Measurements from ENCODE around the gene FZD4. TPM values are rescaled to one million over a fixed set of nuclear protein-coding genes. Genes with fewer than 3 reads are reported as not detected.

The FZD4 gene
- total RNA-seq, 5 donors from 2014 or later (not counting 1 experiment from before 2014, with no cell fraction given): 0.13 to 0.35 (median 0.20) TPM; not detected in 2

- Mint-ChIP-seq H3K36me3 (no peaks in the 10 kb centered on the region), H3K4me3 (peak overlapping the region in 2 of 3 donors; percentile 42 to 81), H3K27me3 (peaks cover 37 to 54% of the 10 kb centered on the region in 2 donors), H3K27ac (no peak overlapping the region), H3K9me3 (no peaks in the 10 kb centered on the region), H3K4me1 (peaks cover 15 to 17% (median 17%) of the 10 kb centered on the region in 3 donors)
- H3K4me1 ChIP-seq (ENCODE audit: control insufficient read depth in 1 of 2, extremely low read depth in 1 of 2, insufficient read depth in 2 of 2, low read length in 2 of 2): peaks cover 2 to 18% of the 10 kb centered on the region in 2 experiments
- ChIA-PET POLR2A (no interaction called here), CTCF (interaction anchor here in 1 of 2 donors (0.5 kb wide), 1 partner anchor 1595 kb away, joined by 3 read pairs; no protein-coding TSS in a partner anchor)
- H3K27ac ChIP-seq (ENCODE audit: low read length): no peak overlapping the region
- DNase-seq: no peak
- H3K9me3 ChIP-seq: no peaks in the 10 kb centered on the region
- no CpG with 5 or more reads among the region's 2 CpGs for WGBS (ENCODE audit: insufficient coverage)
- no peaks in the 10 kb centered on the region for H3K36me3 ChIP-seq (ENCODE audit: control insufficient read depth in 2 of 2, extremely low read depth in 1 of 2, insufficient read depth in 1 of 2, low read length in 1 of 2)
- no peak for ATAC-seq (replicated peaks in 1 of 4)
- H3K27me3 ChIP-seq (replicated peaks in 1 of 2; ENCODE audit: control insufficient read depth in 2 of 2, extremely low read depth in 1 of 2, insufficient read depth in 2 of 2, low read length in 1 of 2): peaks cover 2 to 25% of the 10 kb centered on the region in 2 experiments
- no peak overlapping the region for H3K4me3 ChIP-seq (ENCODE audit: control insufficient read depth in 1 of 2, extremely low read depth in 1 of 2, low read length in 1 of 2)
These were observed 1.7 kb upstream of the FZD4 start for GRCh38 chr11:86956905-86957195.

- Mint-ChIP-seq H3K27me3 (peaks cover 42 to 51% of the 10 kb centered on the region in 2 donors), H3K27ac (no peak overlapping the region), H3K36me3 (no peaks in the 10 kb centered on the region), H3K4me3 (peak overlapping the region in 1 of 3 donors; percentile 80), H3K4me1 (peaks cover 15 to 17% (median 17%) of the 10 kb centered on the region in 3 donors), H3K9me3 (no peaks in the 10 kb centered on the region)
- no peaks in the 10 kb centered on the region for H3K36me3 ChIP-seq (ENCODE audit: control insufficient read depth in 2 of 2, extremely low read depth in 1 of 2, insufficient read depth in 1 of 2, low read length in 1 of 2)
- no peak overlapping the region for H3K27ac ChIP-seq (ENCODE audit: low read length)
- DNase-seq: no peak
- H3K9me3 ChIP-seq: no peaks in the 10 kb centered on the region
- H3K27me3 ChIP-seq (replicated peaks in 1 of 2; ENCODE audit: control insufficient read depth in 2 of 2, extremely low read depth in 1 of 2, insufficient read depth in 2 of 2, low read length in 1 of 2): peaks cover 2 to 23% of the 10 kb centered on the region in 2 experiments
- POLR2A ChIA-PET: no interaction called here
- H3K4me1 ChIP-seq (ENCODE audit: control insufficient read depth in 1 of 2, extremely low read depth in 1 of 2, insufficient read depth in 2 of 2, low read length in 2 of 2): peaks cover 2 to 18% of the 10 kb centered on the region in 2 experiments
- CTCF ChIA-PET: no interaction called here
- 1% methylated on average over 32 of the region's 32 CpGs for WGBS (ENCODE audit: insufficient coverage)
- peak in 1 of 4 experiments; percentile 29 for ATAC-seq (replicated peaks in 1 of 4)
- H3K4me3 ChIP-seq (ENCODE audit: control insufficient read depth in 1 of 2, extremely low read depth in 1 of 2, low read length in 1 of 2): peak overlapping the region in 1 of 2 donors; percentile 62
These were observed 159 bp downstream of the FZD4 start for GRCh38 chr11:86955111-86955360.

- Mint-ChIP-seq H3K4me1 (peaks cover 15 to 17% (median 17%) of the 10 kb centered on the region in 3 donors), H3K4me3 (peak overlapping the region; percentile 67 to 80 (median 67)), H3K9me3 (no peaks in the 10 kb centered on the region), H3K27me3 (peaks cover 42 to 46% of the 10 kb centered on the region in 2 donors), H3K36me3 (no peaks in the 10 kb centered on the region), H3K27ac (no peak overlapping the region)
- Histone ChIP-seq H3K4me3 (ENCODE audit: control insufficient read depth in 1 of 2, extremely low read depth in 1 of 2, low read length in 1 of 2) (peak overlapping the region in 1 of 2 donors; percentile 62), H3K9me3 (no peaks in the 10 kb centered on the region), H3K4me1 (ENCODE audit: control insufficient read depth in 1 of 2, extremely low read depth in 1 of 2, insufficient read depth in 2 of 2, low read length in 2 of 2) (peaks cover 2 to 18% of the 10 kb centered on the region in 2 experiments), H3K27me3 (replicated peaks in 1 of 2; ENCODE audit: control insufficient read depth in 2 of 2, extremely low read depth in 1 of 2, insufficient read depth in 2 of 2, low read length in 1 of 2) (peaks cover 2 to 23% of the 10 kb centered on the region in 2 experiments), H3K36me3 (ENCODE audit: control insufficient read depth in 2 of 2, extremely low read depth in 1 of 2, insufficient read depth in 1 of 2, low read length in 1 of 2) (no peaks in the 10 kb centered on the region), H3K27ac (ENCODE audit: low read length) (no peak overlapping the region)
- ChIA-PET POLR2A (no interaction called here), CTCF (no interaction called here)
- ATAC-seq (replicated peaks in 1 of 4) (peak in 1 of 4 experiments; percentile 23), DNase-seq (no peak)
- 5% methylated on average over 34 of the region's 43 CpGs for WGBS (ENCODE audit: insufficient coverage)
These were observed 705 bp downstream of the FZD4 start for GRCh38 chr11:86954269-86955110.

- H3K36me3 ChIP-seq (ENCODE audit: control insufficient read depth in 2 of 2, extremely low read depth in 1 of 2, insufficient read depth in 1 of 2, low read length in 1 of 2): no peaks in the 10 kb centered on the region
- WGBS (ENCODE audit: insufficient coverage): no CpG with 5 or more reads among the region's 8 CpGs
- H3K4me3 ChIP-seq (ENCODE audit: control insufficient read depth in 1 of 2, extremely low read depth in 1 of 2, low read length in 1 of 2): no peak overlapping the region
- POLR2A ChIA-PET: no interaction called here
- H3K4me1 ChIP-seq (ENCODE audit: control insufficient read depth in 1 of 2, extremely low read depth in 1 of 2, insufficient read depth in 2 of 2, low read length in 2 of 2): peaks cover 2 to 18% of the 10 kb centered on the region in 2 experiments
- DNase-seq (no peak), ATAC-seq (replicated peaks in 1 of 4) (no peak)
- H3K9me3 Mint-ChIP-seq: no peaks in the 10 kb centered on the region
- no peaks in the 10 kb centered on the region for H3K36me3 Mint-ChIP-seq
- H3K27me3 ChIP-seq (replicated peaks in 1 of 2; ENCODE audit: control insufficient read depth in 2 of 2, extremely low read depth in 1 of 2, insufficient read depth in 2 of 2, low read length in 1 of 2): peaks cover 2 to 23% of the 10 kb centered on the region in 2 experiments
- peaks cover 15 to 17% (median 17%) of the 10 kb centered on the region in 3 donors for H3K4me1 Mint-ChIP-seq
- CTCF ChIA-PET: interaction anchor here in 1 of 2 donors (1.4 kb wide), 1 partner anchor 17 kb away, joined by 3 read pairs; no protein-coding TSS in a partner anchor
- no peaks in the 10 kb centered on the region for H3K9me3 ChIP-seq
- H3K27me3 Mint-ChIP-seq: peaks cover 41 to 42% of the 10 kb centered on the region in 2 donors
- no peak overlapping the region for H3K4me3 Mint-ChIP-seq
- no peak overlapping the region for H3K27ac Mint-ChIP-seq
- no peak overlapping the region for H3K27ac ChIP-seq (ENCODE audit: low read length)
These were observed 2.8 kb downstream of the FZD4 start for GRCh38 chr11:86952221-86952875.

GRCh38 chr11:86951706-86952105 lies 3.5 kb downstream of the FZD4 start:
- POLR2A ChIA-PET: no interaction called here
- H3K4me3 Mint-ChIP-seq: no peak overlapping the region

GRCh38 chr11:86950661-86950995 lies 4.6 kb downstream of the FZD4 start:
- Histone ChIP-seq H3K9me3 (no peaks in the 10 kb centered on the region), H3K27ac (ENCODE audit: low read length) (no peak overlapping the region), H3K4me3 (ENCODE audit: control insufficient read depth in 1 of 2, extremely low read depth in 1 of 2, low read length in 1 of 2) (no peak overlapping the region), H3K4me1 (ENCODE audit: control insufficient read depth in 1 of 2, extremely low read depth in 1 of 2, insufficient read depth in 2 of 2, low read length in 2 of 2) (peaks cover 0 to 8% of the 10 kb centered on the region in 2 experiments), H3K36me3 (ENCODE audit: control insufficient read depth in 2 of 2, extremely low read depth in 1 of 2, insufficient read depth in 1 of 2, low read length in 1 of 2) (no peaks in the 10 kb centered on the region), H3K27me3 (replicated peaks in 1 of 2; ENCODE audit: control insufficient read depth in 2 of 2, extremely low read depth in 1 of 2, insufficient read depth in 2 of 2, low read length in 1 of 2) (peaks cover 2 to 13% of the 10 kb centered on the region in 2 experiments)
- ChIA-PET CTCF (no interaction called here), POLR2A (no interaction called here)
- H3K4me1 Mint-ChIP-seq: peaks cover 8 to 9% (median 9%) of the 10 kb centered on the region in 3 donors
- DNase-seq (no peak), ATAC-seq (replicated peaks in 1 of 4) (no peak)
- WGBS (ENCODE audit: insufficient coverage): 69% methylated on average over 2 of the region's 5 CpGs
- no peak overlapping the region for H3K4me3 Mint-ChIP-seq
- H3K27ac Mint-ChIP-seq: no peak overlapping the region
- H3K36me3 Mint-ChIP-seq: no peaks in the 10 kb centered on the region
- H3K9me3 Mint-ChIP-seq: no peaks in the 10 kb centered on the region
- peaks cover 27 to 36% of the 10 kb centered on the region in 2 donors for H3K27me3 Mint-ChIP-seq

More at GRCh38 chr11:86951706-86952105, 3.5 kb downstream of the FZD4 start:
- Mint-ChIP-seq H3K4me1 (peaks cover 14 to 17% (median 15%) of the 10 kb centered on the region in 3 donors), H3K27ac (no peak overlapping the region), H3K36me3 (no peaks in the 10 kb centered on the region), H3K27me3 (peaks cover 36% of the 10 kb centered on the region in 2 donors), H3K9me3 (no peaks in the 10 kb centered on the region)
- Histone ChIP-seq H3K4me1 (ENCODE audit: control insufficient read depth in 1 of 2, extremely low read depth in 1 of 2, insufficient read depth in 2 of 2, low read length in 2 of 2) (peaks cover 2 to 18% of the 10 kb centered on the region in 2 experiments), H3K27me3 (replicated peaks in 1 of 2; ENCODE audit: control insufficient read depth in 2 of 2, extremely low read depth in 1 of 2, insufficient read depth in 2 of 2, low read length in 1 of 2) (peaks cover 2 to 23% of the 10 kb centered on the region in 2 experiments), H3K9me3 (no peaks in the 10 kb centered on the region), H3K4me3 (ENCODE audit: control insufficient read depth in 1 of 2, extremely low read depth in 1 of 2, low read length in 1 of 2) (no peak overlapping the region), H3K36me3 (ENCODE audit: control insufficient read depth in 2 of 2, extremely low read depth in 1 of 2, insufficient read depth in 1 of 2, low read length in 1 of 2) (no peaks in the 10 kb centered on the region), H3K27ac (ENCODE audit: low read length) (no peak overlapping the region)
- CTCF ChIA-PET: no interaction called here
- ATAC-seq (replicated peaks in 1 of 4): no peak
- no peak for DNase-seq
- WGBS (ENCODE audit: insufficient coverage): no CpG with 5 or more reads among the region's 3 CpGs

Measured in T-cell (primary cell).